Endothelial cell of umbilical vein (primary cell): ENCODE results near the gene PLPPR3. TPM values are rescaled to one million over a fixed set of nuclear protein-coding genes. Genes with fewer than 3 reads are reported as not detected.

Experiments
- BruUV-seq: library from RNA; stranded (reverse); fragments of 400-500 nt; replicated peaks from 2 replicates; lab custom pipeline; 2021; lab: Mats Ljungman, UMichigan
- CTCF ChIA-PET: fragments of 300-600, 350-600 bp; sonication (Branson Sonifier 250); formaldehyde crosslinking; loops from one replicate; lab custom pipeline; 2021; ENCODE audit warnings: antibody characterized with exemption, inconsistent platforms; lab: Charles Lee
- POLR2A ChIA-PET: fragments of 300-600, 350-600 bp; sonication (Branson Sonifier 250); formaldehyde crosslinking; loops from one replicate; lab custom pipeline; 2021; ENCODE audit warnings: antibody characterized with exemption, inconsistent platforms; lab: Charles Lee
- DNase-seq: peaks from one replicate; pipeline ENCODE4 v3.0.0-alpha.2; 2011; ENCODE audit warnings: low read depth, low spot score
- FAIRE-seq: peaks from 2 replicates; lab custom pipeline; 2011; peaks lifted over from hg19 to GRCh38; lab: Jason Lieb, UNC
- H2AFZ ChIP-seq: 2 replicates; pipeline ENCODE4 v1.6.0; 2012; ENCODE audit warnings: low read depth, low read length, control low read depth, inconsistent platforms
- H3K27ac ChIP-seq: 2 replicates; pipeline ENCODE4 v1.5.1; 2011; ENCODE audit warnings: low read depth, mild to moderate bottlenecking, control low read depth, low read length, moderate library complexity; ENCODE audit not compliant: insufficient read depth
- H3K27me3 ChIP-seq, 2 experiments: 2 replicates each; pipeline versions ENCODE4 v1.6.0 to v1.6.1; 2011; ENCODE audit warnings: low read length in 2 of 2, mixed read lengths in 1 of 2; ENCODE audit not compliant: control insufficient read depth in 2 of 2, insufficient read depth in 2 of 2
- H3K36me3 ChIP-seq, 2 experiments: 2 replicates in 1 of 2; 3 replicates in 1 of 2; pipeline ENCODE4 v1.5.1; 2011; ENCODE audit warnings: low read length in 2 of 2, mild to moderate bottlenecking in 1 of 2, moderate library complexity in 1 of 2; ENCODE audit not compliant: control insufficient read depth in 2 of 2, insufficient read depth in 2 of 2; ENCODE audit errors: extremely low read depth in 1 of 2
- H3K4me1 ChIP-seq: 3 replicates; pipeline ENCODE4 v1.5.1; 2011; ENCODE audit warnings: mild to moderate bottlenecking, low read length; ENCODE audit not compliant: control insufficient read depth, insufficient read depth; ENCODE audit errors: extremely low read depth
- H3K4me2 ChIP-seq: 2 replicates; pipeline ENCODE4 v1.6.1; 2011; ENCODE audit warnings: low read length, control low read depth, mixed read lengths; ENCODE audit not compliant: insufficient read depth
- H3K4me3 ChIP-seq, 3 experiments: fragments of 200-600 bp in 1 of 3; sonication (generic), shearing (Covaris generic) in 1 of 3; replicated peaks in 1 of 3; 2 replicates each; pipeline ENCODE4 v1.5.1; 2011 to 2016; ENCODE audit warnings: control low read depth in 3 of 3, low read length in 3 of 3, mild to moderate bottlenecking in 2 of 3, inconsistent platforms in 1 of 3, low read depth in 1 of 3, moderate library complexity in 1 of 3; ENCODE audit not compliant: insufficient read depth in 1 of 3
- H3K79me2 ChIP-seq: 2 replicates; pipeline ENCODE4 v1.6.0; 2012; ENCODE audit warnings: low read length, inconsistent platforms; ENCODE audit not compliant: control insufficient read depth, insufficient read depth
- H3K9ac ChIP-seq: replicated peaks from 2 replicates; pipeline ENCODE3; 2011; ENCODE audit warnings: low read length, control low read depth; ENCODE audit not compliant: insufficient read depth; ENCODE audit errors: extremely low read depth
- H3K9me1 ChIP-seq: replicated peaks from 3 replicates; pipeline ENCODE4 v1.6.0; 2011; ENCODE audit warnings: mild to moderate bottlenecking, low read length; ENCODE audit not compliant: control insufficient read depth, insufficient read depth; ENCODE audit errors: extremely low read depth
- H3K9me3 ChIP-seq: replicated peaks from 2 replicates; pipeline ENCODE4 v1.5.1; 2012; ENCODE audit warnings: low read length, inconsistent platforms; ENCODE audit not compliant: control insufficient read depth, insufficient read depth
- H4K20me1 ChIP-seq: replicated peaks from 2 replicates; pipeline ENCODE3; 2011; ENCODE audit warnings: mild to moderate bottlenecking, low read length; ENCODE audit not compliant: control insufficient read depth, insufficient read depth; ENCODE audit errors: extremely low read depth
- CTCF ChIP-seq, 2 donors: IDR thresholded peaks; 1 replicate in 1 of 2; 2 replicates in 1 of 2; pipeline ENCODE4 v1.5.1; 2011; ENCODE audit warnings: low read length in 2 of 2, mild to moderate bottlenecking in 2 of 2, moderate library complexity in 2 of 2, control low read depth in 1 of 2, inconsistent platforms in 1 of 2, low read depth in 1 of 2; ENCODE audit not compliant: insufficient read depth in 1 of 2; ENCODE audit errors: extremely low read depth in 1 of 2
- EZH2 ChIP-seq: IDR thresholded peaks from 2 replicates; pipeline ENCODE4 v1.6.1; 2012; ENCODE audit warnings: borderline replicate concordance, low read depth, mild to moderate bottlenecking, moderate library complexity, low read length, inconsistent platforms; ENCODE audit not compliant: severe bottlenecking
- FOS ChIP-seq: IDR thresholded peaks from 2 replicates; pipeline ENCODE4 v1.6.1; 2011; ENCODE audit warnings: mild to moderate bottlenecking, low read length, moderate library complexity, borderline replicate concordance; ENCODE audit not compliant: insufficient read depth
- GATA2 ChIP-seq: IDR thresholded peaks from 2 replicates; pipeline ENCODE4 v1.7.0; 2011; ENCODE audit warnings: low read depth, mild to moderate bottlenecking, moderate library complexity, mixed read lengths, low read length; ENCODE audit not compliant: insufficient read length, insufficient read depth
- JUN ChIP-seq: IDR thresholded peaks from 2 replicates; pipeline ENCODE4 v1.6.1; 2011; ENCODE audit warnings: borderline replicate concordance, low read depth; ENCODE audit not compliant: insufficient read length, insufficient read depth
- MYC ChIP-seq: IDR thresholded peaks from one replicate; pipeline ENCODE4 v1.6.1; 2011; ENCODE audit warnings: mild to moderate bottlenecking, low read depth, low read length
- POLR2A ChIP-seq: IDR thresholded peaks from 2 replicates; pipeline ENCODE4 v1.6.1; 2012; ENCODE audit warnings: low read depth, mild to moderate bottlenecking, control low read depth, low read length
- POLR2AphosphoS5 ChIP-seq: IDR thresholded peaks from 2 replicates; pipeline ENCODE4 v1.6.1; 2012; ENCODE audit warnings: low read depth, mild to moderate bottlenecking, control low read depth, low read length, moderate library complexity; ENCODE audit not compliant: insufficient read depth
- dilution Hi-C: fragments of 300-500 bp; cut with MboI; formaldehyde crosslinking; loops from one replicate; pipeline ENCODE4 v1.15.0; 2019; ENCODE audit warnings: low sequenced_read_pairs; ENCODE audit not compliant: extremely low pct_ligation_motif_present
- intact Hi-C: fragments of 100-400 bp; cut with micrococcal nuclease; formaldehyde crosslinking; loops from one replicate; pipeline ENCODE4 v1.10.0; 2022
- polyA plus RNA-seq, 4 experiments: library from polyadenylated mRNA; depleted of rRNA in 3 of 4; stranded (reverse) in 3 of 4; unstranded in 1 of 4; fragments of >200 nt; gene quantifications; 2 replicates each; pipeline versions ENCODE4 v1.2.1 to v1.2.3, GENCODE V29; 2011 to 2012; ENCODE audit warnings: missing spikeins in 1 of 4
- total RNA-seq: library from RNA; stranded (reverse); gene quantifications from 2 replicates; pipeline ENCODE4 v1.2.3, GENCODE V29; 2021
- TF ChIP-seq, protein P1 (sequence below): IDR thresholded peaks from 2 replicates; pipeline ENCODE4 v1.6.1; 2011; ENCODE audit not compliant: insufficient read depth, insufficient read length

PLPPR3 gene
- total and polyA plus RNA-seq, 2 donors (not counting 3 experiments of a cell fraction or from before 2014, with no cell fraction given), result 1.1 to 1.2 TPM

DNA sequence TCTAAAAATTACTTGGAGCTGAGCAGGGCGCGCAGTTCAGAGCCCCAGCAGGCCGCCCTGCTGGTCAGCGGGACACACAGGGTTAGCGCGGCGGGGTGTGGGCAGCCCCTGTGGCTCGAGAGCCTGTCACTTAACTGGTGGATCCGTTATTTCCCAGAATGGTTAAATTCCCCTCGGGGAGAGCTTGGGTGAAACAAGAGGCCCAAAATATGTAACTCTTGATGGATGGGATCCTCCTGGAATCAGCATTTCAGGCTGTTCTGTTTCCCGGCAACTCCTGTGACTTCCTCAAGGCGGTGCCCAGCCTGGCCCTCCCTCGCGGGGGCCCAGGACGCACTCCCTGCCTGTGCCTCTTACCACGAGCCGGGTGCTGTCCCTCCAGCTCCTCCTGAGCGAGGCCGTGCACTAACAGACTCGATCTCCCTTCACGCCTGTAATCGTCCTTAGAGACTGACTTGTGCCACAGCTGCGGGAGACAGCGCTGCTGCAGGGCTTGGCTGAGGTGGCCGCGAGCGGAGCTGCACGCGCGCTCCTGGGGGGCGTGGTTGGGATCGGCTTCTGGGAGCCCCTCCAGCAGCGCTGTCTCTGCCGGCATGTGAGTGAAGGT, 14.8 kb downstream of the PLPPR3 start:
- TF ChIP-seq FOS, result no peak
- no peak for TF ChIP-seq POLR2AphosphoS5
- TF ChIP-seq JUN, result no peak
- no peak for TF ChIP-seq CTCF (IDR thresholded peaks at IDR 0.05; ENCODE audit: extremely low read depth in 1 of 2, insufficient read depth in 1 of 2, low read depth in 1 of 2, low read length in 2 of 2)
- TF ChIP-seq POLR2A, result no peak
- no peak for TF ChIP-seq GATA2
- TF ChIP-seq, protein P1, sequence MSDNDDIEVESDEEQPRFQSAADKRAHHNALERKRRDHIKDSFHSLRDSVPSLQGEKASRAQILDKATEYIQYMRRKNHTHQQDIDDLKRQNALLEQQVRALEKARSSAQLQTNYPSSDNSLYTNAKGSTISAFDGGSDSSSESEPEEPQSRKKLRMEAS, result no peak
- no peak for TF ChIP-seq MYC
- no peak for TF ChIP-seq EZH2
- dilution Hi-C loops, result no loop called here
- intact Hi-C loops, result no loop called here
- H2AFZ ChIP-seq, result no peak overlapping the region
- peaks cover 79% of the 10 kb centered on the region for H3K79me2 ChIP-seq
- no peaks in the 10 kb centered on the region for H3K27me3 ChIP-seq
- peaks cover 7% of the 10 kb centered on the region for H3K4me1 ChIP-seq
- H3K36me3 ChIP-seq, result peaks cover 62 to 80% of the 10 kb centered on the region in 2 experiments
- FAIRE-seq (no peak), DNase-seq (no peak)
- H3K27ac ChIP-seq, result no peak overlapping the region
- no peak overlapping the region for H3K4me3 ChIP-seq
- H3K9ac ChIP-seq, result no peak overlapping the region
- ChIA-PET CTCF (interaction anchor here (0.7 kb wide), 1 partner anchor 9 kb away, joined by 3 read pairs; no protein-coding TSS in a partner anchor), POLR2A (no interaction called here)
- H3K9me1 ChIP-seq, result no peaks in the 10 kb centered on the region
- no TSS peak for BruUV-seq
- H4K20me1 ChIP-seq, result peaks cover 3% of the 10 kb centered on the region
- no peaks in the 10 kb centered on the region for H3K9me3 ChIP-seq
- no peak overlapping the region for H3K4me2 ChIP-seq
